Ishikawa (cell line): ENCODE results near the gene MEPCE.

ENCODE experiments used
- EP300 ChIP-seq: IDR thresholded peaks from 2 replicates; pipeline ENCODE4 v1.6.1; 2012; ENCODE audit warnings: borderline replicate concordance
- TEAD4 ChIP-seq: IDR thresholded peaks from 2 replicates; pipeline ENCODE4 v1.6.1; 2012
- ZBTB7A ChIP-seq: IDR thresholded peaks from 2 replicates; pipeline ENCODE4 v1.6.1; 2012; ENCODE audit warnings: low read depth

- TF ChIP-seq ZBTB7A (no peak), EP300 (no peak), TEAD4 (no peak)
Observed at GRCh38 chr7:100407285-100408180, 22.1 kb upstream of the MEPCE start.
